Hepatocyte (in vitro differentiated cells): ENCODE data around the gene RESP18. TPM values are rescaled to one million over a fixed set of nuclear protein-coding genes. Genes with fewer than 3 reads are reported as not detected.
A peak's percentile ranks its signal among the peaks of the same experiment; 100 is the strongest.

Experiments
- DNase-seq: peaks from one replicate; pipeline ENCODE4 v3.0.0-alpha.2; 2016; ENCODE audit warnings: low spot score
- H2AFZ ChIP-seq: fragments of 200-600 bp; sonication (generic); 2 replicates; pipeline ENCODE4 v1.6.0; 2016; ENCODE audit warnings: antibody characterized with exemption, mild to moderate bottlenecking
- H3K27ac ChIP-seq: fragments of 200-600 bp; sonication (generic); 2 replicates; pipeline ENCODE4 v1.5.1; 2016; ENCODE audit warnings: mild to moderate bottlenecking
- H3K27me3 ChIP-seq: fragments of 200-600 bp; sonication (generic); 2 replicates; pipeline ENCODE4 v1.6.1; 2016
- H3K36me3 ChIP-seq: fragments of 200-600 bp; sonication (generic); replicated peaks from 2 replicates; pipeline ENCODE4 v1.5.1; 2016; ENCODE audit warnings: low read depth; ENCODE audit not compliant: insufficient read depth
- H3K4me1 ChIP-seq: fragments of 200-600 bp; sonication (generic); 2 replicates; pipeline ENCODE4 v1.5.1; 2016; ENCODE audit warnings: mild to moderate bottlenecking, moderate library complexity; ENCODE audit not compliant: insufficient read depth
- H3K4me2 ChIP-seq: fragments of 200-600 bp; sonication (generic); 2 replicates; pipeline ENCODE4 v1.6.0; 2016
- H3K4me3 ChIP-seq: fragments of 200-600 bp; sonication (generic); 2 replicates; pipeline ENCODE4 v1.5.1; 2016; ENCODE audit warnings: mild to moderate bottlenecking
- H3K79me2 ChIP-seq: fragments of 200-600 bp; sonication (generic); 2 replicates; pipeline ENCODE4 v1.6.0; 2017; ENCODE audit warnings: mild to moderate bottlenecking
- H3K9me2 ChIP-seq: fragments of 200-600 bp; sonication (generic); replicated peaks from 2 replicates; pipeline ENCODE4 v1.6.0; 2017; ENCODE audit warnings: mild to moderate bottlenecking; ENCODE audit not compliant: insufficient read depth
- H3K9me3 ChIP-seq: fragments of 200-600 bp; sonication (generic); 2 replicates; pipeline ENCODE4 v1.5.1; 2016; ENCODE audit warnings: low read depth, mild to moderate bottlenecking
- H4K20me1 ChIP-seq: fragments of 200-600 bp; sonication (generic); 2 replicates; pipeline ENCODE4 v1.6.0; 2016; ENCODE audit warnings: mild to moderate bottlenecking; ENCODE audit not compliant: insufficient read depth, poor library complexity, severe bottlenecking
- EZH2 ChIP-seq: fragments of 200-600 bp; sonication (generic); IDR thresholded peaks from 2 replicates; pipeline ENCODE4 v1.6.1; 2016; ENCODE audit warnings: antibody characterized with exemption, mild to moderate bottlenecking, borderline replicate concordance
- EZH2phosphoT487 ChIP-seq: fragments of 200-600 bp; sonication (generic); IDR thresholded peaks from one replicate; pipeline ENCODE4 v1.6.1; 2018; ENCODE audit warnings: antibody characterized with exemption, mild to moderate bottlenecking, low read depth, moderate library complexity; ENCODE audit not compliant: unreplicated experiment, severe bottlenecking
- WGBS: methylation state at CpG from one replicate; pipeline ENCODE4 v1.1.6; 2016; ENCODE audit warnings: low lambda C conversion rate; ENCODE audit errors: missing lambda C conversion rate; 5-methylcytosine and 5-hydroxymethylcytosine counted together
- polyA plus RNA-seq: library from polyadenylated mRNA; unstranded; fragments of >200 nt; fragmentation: Nextera tagmentation; extraction: Ambion mirVana; gene quantifications from 2 replicates; pipeline ENCODE4 v1.2.1, GENCODE V29; 2016
- total RNA-seq: library from RNA; depleted of rRNA; stranded (reverse); fragments of >200 nt; gene quantifications from 2 replicates; pipeline ENCODE4 v1.2.3, GENCODE V29; 2014
- TF ChIP-seq, protein P1 (sequence below): fragments of 200-600 bp; sonication (generic); IDR thresholded peaks from 2 replicates; pipeline ENCODE4 v1.5.1; 2016; ENCODE audit warnings: antibody characterized with exemption, mild to moderate bottlenecking; ENCODE audit not compliant: poor library complexity

Gene RESP18
- total and polyA plus RNA-seq, 2 experiments from 2014 or later = not detected

DNA sequence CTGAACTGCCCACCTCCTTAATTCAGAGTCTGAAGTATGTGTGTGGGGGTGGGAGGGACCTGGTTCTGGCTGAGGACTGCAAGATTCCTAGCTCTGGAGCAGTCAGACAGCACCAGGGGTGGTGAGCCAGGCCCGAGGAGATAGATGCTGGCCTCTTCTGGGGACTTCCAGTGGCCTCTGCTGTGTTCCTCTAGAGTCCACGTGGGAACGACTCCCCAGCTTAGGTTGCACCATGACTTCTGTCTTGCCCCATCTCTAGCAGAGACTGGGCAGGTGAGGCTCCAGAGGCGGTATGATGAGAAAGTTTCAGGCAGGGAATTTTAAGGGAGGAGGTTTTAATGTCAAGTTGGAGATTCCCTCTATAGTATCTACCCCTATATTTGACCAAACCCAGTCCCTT is 22.0 kb upstream of the RESP18 start:
- no peaks in the 10 kb centered on the region for H3K9me2 ChIP-seq
- no peaks in the 10 kb centered on the region for H3K79me2 ChIP-seq
- no peak overlapping the region for H3K4me3 ChIP-seq
- H3K36me3 ChIP-seq = no peaks in the 10 kb centered on the region
- H4K20me1 ChIP-seq = no peaks in the 10 kb centered on the region
- H3K4me1 ChIP-seq = peaks cover 5% of the 10 kb centered on the region
- no peak for TF ChIP-seq EZH2phosphoT487
- TF ChIP-seq, protein P1, sequence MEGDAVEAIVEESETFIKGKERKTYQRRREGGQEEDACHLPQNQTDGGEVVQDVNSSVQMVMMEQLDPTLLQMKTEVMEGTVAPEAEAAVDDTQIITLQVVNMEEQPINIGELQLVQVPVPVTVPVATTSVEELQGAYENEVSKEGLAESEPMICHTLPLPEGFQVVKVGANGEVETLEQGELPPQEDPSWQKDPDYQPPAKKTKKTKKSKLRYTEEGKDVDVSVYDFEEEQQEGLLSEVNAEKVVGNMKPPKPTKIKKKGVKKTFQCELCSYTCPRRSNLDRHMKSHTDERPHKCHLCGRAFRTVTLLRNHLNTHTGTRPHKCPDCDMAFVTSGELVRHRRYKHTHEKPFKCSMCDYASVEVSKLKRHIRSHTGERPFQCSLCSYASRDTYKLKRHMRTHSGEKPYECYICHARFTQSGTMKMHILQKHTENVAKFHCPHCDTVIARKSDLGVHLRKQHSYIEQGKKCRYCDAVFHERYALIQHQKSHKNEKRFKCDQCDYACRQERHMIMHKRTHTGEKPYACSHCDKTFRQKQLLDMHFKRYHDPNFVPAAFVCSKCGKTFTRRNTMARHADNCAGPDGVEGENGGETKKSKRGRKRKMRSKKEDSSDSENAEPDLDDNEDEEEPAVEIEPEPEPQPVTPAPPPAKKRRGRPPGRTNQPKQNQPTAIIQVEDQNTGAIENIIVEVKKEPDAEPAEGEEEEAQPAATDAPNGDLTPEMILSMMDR = no peak
- no peak for TF ChIP-seq EZH2
- H3K9me3 ChIP-seq = no peaks in the 10 kb centered on the region
- no peak for DNase-seq
- 81% methylated on average over 4 of the region's 4 CpGs for WGBS
- H3K4me2 ChIP-seq = no peak overlapping the region
- H3K27ac ChIP-seq = no peak overlapping the region
- peaks cover 49% of the 10 kb centered on the region for H3K27me3 ChIP-seq
- no peak overlapping the region for H2AFZ ChIP-seq

DNA sequence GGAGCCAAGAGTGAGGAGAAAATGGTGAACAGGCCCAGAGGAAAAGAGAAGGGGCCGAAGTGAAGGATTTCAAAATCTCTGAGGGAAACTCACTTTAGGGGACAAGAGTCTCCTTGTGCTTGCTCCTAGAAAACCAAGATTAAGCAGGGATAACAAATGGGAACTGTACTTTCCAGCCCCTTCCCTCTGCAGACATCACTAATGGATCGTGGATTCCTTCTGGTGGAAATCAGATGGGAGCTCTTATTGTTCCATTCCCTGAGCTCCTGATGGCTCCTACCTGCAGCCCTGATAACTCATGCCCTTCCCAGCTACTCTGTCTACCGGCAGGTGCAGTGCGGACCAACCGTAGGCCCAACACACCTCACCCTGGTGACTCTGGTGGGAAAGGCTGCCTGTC is 20.6 kb upstream of the RESP18 start:
- 86% methylated on average over 5 of the region's 5 CpGs for WGBS
- peaks cover 34% of the 10 kb centered on the region for H3K27me3 ChIP-seq

DNA sequence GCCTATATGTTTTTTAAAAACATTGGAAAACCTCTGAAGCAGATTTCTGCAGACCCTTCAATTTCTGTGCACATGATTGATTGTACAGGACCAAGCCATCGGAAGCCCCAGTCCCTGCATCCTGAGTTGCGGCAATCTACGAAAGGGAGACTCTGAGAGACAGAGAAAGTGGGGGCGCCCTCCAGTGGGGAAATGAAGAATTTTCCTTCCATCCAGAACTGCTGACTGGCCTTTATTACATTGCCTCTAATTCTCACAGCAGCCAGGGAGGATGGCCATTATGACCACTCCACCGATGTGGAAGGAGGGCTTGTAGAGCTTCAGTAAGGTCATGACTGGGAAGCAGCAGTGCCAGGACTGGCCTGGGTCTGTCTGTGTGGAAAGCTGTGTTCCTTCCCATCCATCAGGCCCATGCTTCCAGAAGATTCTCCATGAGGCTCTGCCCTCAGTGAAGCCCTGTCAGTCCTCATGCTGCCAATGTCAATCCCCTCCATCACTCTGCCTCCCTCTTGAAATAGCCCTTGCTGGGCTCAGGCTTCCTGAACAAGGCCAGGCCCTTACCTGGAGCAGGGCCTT is 20.0 kb upstream of the RESP18 start:
- Histone ChIP-seq H3K79me2 (no peaks in the 10 kb centered on the region), H3K4me2 (no peak overlapping the region), H4K20me1 (no peaks in the 10 kb centered on the region), H3K4me1 (no peaks in the 10 kb centered on the region), H3K27me3 (peaks cover 28% of the 10 kb centered on the region), H3K9me2 (no peaks in the 10 kb centered on the region), H3K27ac (no peak overlapping the region), H3K9me3 (no peaks in the 10 kb centered on the region), H3K36me3 (no peaks in the 10 kb centered on the region), H2AFZ (no peak overlapping the region), H3K4me3 (no peak overlapping the region)
- 13% methylated on average over 5 of the region's 5 CpGs for WGBS
- peak; percentile 61 for DNase-seq
- no peak for TF ChIP-seq EZH2phosphoT487
- TF ChIP-seq, protein P1 = peak; percentile 44
- no peak for TF ChIP-seq EZH2

More for the DNA sequence above, 20.6 kb upstream of the RESP18 start:
- Histone ChIP-seq H3K36me3 (no peaks in the 10 kb centered on the region), H3K4me3 (no peak overlapping the region), H3K4me2 (no peak overlapping the region), H4K20me1 (no peaks in the 10 kb centered on the region), H3K27ac (no peak overlapping the region), H2AFZ (no peak overlapping the region), H3K9me3 (no peaks in the 10 kb centered on the region), H3K9me2 (no peaks in the 10 kb centered on the region), H3K4me1 (no peaks in the 10 kb centered on the region), H3K79me2 (no peaks in the 10 kb centered on the region)
- DNase-seq = no peak
- no peak for TF ChIP-seq EZH2phosphoT487
- TF ChIP-seq EZH2 = no peak
- TF ChIP-seq, protein P1 = no peak
